NCI-H748 treated with DMSO at 0.1 percent for 48 hours (cell line): ENCODE measurements around the gene ZNF500.
"Not testable (repeated sequence)": the region's sequence is repeated elsewhere in the genome, so short reads cannot be mapped to it uniquely, and the experiment has no call there.

Experiments used
- DNase-seq: peaks from one replicate; lab custom pipeline; 2025; lab: John Stamatoyannopoulos, UW

Gene ZNF500

DNA sequence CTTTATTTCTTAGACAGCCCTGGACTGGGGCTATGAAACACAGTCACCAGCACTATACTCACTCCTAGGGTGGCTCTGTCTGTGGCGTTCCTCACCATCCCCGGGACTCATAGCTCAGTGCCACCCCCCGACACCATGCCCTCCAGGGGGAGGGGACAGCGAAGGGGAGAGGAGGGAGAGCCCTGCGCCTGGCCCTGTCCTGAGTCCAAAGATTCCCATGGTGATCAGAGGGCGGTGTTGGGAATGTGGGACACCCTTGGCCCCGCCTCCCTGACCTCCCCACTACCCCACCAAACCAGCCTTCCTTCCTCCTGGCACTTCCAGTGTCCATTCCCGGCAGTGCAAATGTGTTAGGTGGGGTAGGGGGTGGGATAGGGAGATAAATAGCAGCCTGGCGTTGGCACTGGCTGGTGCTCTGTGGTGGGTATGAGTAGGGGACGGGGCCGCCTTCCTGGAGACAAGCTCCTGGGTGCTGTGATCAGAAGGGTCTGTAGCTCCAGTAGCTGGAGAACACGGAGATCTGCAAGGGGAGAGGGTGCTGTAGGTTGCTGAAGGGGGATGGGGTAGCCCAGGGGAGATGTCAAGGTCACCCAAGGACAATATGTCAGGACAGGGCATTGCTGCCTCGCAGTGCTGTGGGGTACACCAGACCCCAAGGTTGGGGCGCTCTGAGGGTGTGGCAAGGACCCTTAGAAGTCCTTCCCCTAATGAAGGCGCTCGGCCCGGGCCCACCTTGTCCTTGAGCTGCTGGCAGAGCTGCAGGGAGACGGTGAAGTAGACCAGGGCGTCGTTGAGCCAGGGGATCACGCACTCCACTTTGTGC is 30.2 kb upstream of the ZNF500 start:
- DNase-seq: no peak

DNA sequence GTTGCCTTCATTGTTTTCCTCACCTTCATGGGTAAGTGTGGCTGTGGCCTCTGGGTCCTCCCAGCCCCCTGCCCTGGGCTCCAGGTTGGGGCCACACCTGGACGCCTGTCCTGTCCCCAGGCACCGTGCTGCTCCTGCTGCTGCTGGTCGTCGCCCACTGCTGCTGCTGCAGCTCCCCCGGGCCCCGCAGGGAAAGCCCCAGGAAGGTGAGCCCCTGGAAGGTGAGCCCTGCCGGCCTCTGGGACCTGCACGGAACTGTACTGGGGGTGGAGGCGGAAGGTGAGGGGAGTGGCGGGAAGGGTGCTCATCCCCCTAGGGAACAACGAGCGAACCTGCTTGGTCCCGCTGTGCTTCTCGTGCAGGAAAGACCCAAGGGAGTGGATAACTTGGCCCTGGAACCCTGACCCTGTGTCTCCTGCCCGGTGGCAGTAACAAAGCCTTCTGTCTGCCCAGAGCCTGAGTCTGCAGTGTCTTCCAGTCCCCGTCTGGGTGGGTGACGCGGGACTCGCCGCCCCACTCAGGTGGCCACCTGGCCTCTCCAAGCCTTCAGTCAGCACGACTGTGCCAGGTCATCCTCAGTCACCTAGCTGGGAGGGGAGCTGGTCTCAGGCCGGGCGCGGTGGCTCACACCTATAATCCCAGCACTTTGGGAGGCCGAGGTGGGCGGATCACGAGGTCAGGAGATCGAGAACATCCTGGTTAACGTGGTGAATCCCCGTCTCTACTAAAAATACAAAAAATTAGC is 29.0 kb upstream of the ZNF500 start:
- no peak for DNase-seq

DNA sequence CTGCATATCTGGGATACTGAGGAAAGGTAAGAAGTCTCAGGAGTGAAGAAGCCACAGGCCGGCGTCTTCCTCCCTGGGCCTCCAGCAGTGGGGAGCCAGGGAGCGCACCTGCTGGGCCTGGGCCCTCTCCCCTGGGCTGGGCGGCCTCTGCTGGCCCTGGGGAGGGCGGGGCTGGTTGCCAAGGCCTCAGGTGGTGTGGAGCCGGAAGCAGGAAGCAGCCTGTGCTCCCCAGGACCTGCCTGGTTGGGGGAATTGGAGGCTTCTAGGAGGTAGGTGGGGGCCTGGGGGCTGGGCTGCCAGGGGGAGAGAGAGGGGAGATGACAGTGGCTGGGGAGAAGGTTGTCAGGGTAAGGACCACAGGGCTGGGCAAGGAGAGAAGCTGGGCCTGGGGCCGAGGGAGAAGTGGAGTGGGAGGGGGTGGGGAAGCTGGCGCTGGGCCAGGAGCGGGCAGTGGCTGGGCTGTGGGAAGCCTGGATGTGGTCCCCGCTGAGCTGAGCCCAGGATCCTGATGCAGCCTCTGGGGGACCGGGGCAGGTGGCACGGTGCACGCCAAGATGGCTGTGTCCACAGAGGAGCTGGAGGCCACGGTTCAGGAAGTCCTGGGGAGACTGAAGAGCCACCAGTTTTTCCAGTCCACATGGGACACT is 28.3 kb upstream of the ZNF500 start, which contains the start of gene SMIM22:
Gene SMIM22, plus strand, starts transcription at position 189 of the 647 bp plus-strand sequence. Its CDS starts 366 bp downstream, at position 555.
- peak; percentile 41 for DNase-seq

DNA sequence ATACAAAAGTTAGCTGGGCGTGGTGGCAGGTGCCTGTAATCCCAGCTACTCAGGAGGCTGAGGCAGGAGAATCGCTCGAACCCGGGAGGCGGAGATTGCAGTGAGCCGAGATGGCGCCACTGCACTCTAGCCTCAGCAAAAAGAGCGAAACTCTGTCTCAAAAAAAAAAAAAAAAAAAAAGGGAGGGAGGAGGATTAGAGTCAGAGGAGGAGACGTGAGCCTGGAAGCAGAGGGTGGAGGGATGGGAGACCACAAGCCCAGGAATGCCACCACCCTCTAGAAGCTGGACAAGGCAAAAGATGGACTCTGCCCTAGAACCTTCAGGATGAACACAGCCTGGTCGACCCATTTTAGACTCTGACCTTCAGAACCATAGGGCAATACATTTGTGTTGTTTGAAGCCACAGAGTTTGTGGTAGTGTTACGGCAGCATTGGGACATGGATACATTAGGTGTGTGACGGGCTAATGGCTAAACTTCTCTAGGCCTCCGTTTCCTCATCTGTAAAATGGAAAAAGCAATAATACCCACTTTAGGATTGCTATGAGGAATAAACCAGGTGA is 26.1 kb upstream of the ZNF500 start:
- no peak for DNase-seq

DNA sequence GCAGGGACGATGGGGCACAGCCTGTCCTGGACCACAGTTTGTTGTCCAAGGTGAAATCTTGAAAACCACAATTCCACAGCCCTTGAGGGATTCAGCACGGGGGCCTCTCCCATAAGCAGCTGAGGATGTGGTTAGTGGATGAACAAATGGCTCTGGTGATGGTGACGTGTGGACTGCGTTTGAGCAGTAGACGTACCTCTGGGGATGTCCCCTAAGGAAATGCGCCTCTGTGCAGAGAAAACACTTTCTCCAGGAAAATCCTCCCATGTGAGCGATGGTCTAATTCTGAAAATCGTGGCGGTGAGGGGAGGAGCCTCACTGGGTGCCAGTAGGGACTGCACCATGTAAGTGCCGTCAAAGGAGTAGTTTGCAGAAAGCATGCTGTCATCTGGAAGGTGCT is 23.9 kb upstream of the ZNF500 start:
- no peak for DNase-seq

DNA sequence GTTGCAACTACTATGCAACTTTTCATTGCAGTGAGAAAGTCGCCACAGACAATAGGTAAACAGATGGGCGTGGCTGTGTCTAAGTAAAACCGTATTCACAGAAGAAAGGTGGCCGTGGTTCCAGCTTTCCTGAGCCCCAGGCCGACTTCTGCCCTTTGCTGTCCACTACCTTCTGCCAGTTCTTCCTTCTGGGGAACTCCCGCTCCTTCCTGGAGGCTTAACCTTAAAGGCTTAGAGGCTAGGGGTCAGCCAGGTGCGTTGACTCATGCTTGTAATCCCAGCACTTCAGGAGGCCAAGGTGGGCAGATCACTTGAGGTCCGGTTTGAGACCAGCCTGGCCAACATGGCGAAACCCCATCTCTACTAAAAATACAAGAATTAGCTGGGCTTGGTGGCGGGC is 23.3 kb upstream of the ZNF500 start:
- DNase-seq: no peak

DNA sequence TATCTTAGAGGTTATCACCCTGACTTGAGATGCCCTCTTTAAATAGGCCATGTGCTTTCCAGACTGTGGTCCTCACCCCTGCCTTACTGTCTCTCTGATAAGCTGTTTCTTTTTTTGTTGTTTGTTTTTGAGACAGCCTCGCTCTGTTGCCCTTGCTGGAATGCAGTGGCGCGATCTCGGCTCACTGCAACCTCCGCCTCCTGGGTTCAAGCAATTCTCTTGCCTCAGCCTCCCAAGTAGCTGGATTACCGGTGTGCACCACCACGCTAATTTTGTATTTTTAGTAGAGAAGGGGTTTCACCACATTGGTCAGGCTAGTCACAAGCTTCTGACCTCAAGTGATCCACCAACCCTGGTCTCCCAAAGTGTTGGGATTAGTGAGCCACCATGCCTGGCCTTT is 21.9 kb upstream of the ZNF500 start:
- no peak for DNase-seq

DNA sequence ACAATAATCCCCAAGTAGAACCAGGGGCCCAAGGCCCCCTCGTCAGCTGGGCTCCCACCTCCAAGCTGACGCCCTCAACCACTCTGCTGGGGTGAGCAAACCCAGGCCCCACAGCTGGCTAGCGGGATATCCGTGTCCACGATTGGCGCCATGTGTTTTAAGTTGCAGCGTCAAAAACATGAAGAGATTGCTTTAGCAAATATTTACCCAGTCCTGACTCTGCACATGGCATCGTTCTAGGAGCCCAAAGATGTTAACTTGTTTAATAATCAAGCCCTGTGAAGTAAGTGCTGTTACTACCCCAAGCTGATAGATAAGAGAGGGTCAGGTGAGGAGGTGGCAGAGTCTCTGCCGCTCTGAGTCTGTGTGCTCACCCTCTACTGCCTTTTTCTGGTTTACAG is 21.5 kb upstream of the ZNF500 start:
- DNase-seq: no peak

DNA sequence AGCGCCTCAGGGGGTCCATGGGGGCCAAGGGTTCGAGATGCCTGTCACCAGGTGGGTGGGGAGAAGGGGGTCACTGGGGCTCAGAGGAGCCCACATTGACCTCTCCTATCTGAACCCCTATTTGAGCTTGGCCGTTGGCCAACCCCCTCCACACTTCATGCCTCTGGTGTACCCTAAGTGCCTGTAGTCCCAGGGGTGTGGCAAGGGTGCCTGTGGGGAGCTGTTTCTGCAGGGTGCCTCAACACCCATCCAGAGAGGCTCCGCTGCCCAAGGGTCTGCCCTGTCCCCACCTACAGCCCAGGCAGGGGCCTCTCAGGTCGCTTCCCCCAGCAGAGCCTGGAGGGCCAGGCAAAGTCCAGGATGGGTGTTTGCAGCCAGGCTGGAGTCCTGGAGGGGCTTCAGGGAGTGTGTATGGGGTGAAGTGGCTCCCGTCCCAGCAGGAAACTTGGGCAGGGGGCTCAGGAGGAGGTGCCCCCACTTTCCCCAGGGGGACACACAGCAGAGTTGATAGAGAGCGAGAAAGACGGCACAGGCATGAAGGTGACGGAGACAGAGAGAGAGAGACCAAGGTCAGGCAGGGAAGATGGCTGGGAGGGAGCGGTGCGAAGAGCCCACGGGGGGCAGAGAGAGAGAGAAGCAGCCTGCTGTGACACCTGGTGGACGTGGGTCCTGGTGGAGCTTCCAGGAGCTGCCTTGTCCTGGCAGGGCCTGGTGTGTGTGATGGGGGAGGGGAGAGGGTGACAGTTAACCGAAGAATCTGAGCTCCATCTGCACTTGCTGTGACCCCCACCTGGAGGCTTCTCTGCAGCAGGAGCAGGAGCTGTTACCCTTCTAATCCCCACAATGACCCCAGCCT is 20.9 kb upstream of the ZNF500 start, which contains the start of gene SEPTIN12:
Gene SEPTIN12, minus strand, starts transcription at position 719 of the 856 bp plus-strand sequence. Its CDS starts 700 bp downstream, at position 19.
- no peak for DNase-seq

DNA sequence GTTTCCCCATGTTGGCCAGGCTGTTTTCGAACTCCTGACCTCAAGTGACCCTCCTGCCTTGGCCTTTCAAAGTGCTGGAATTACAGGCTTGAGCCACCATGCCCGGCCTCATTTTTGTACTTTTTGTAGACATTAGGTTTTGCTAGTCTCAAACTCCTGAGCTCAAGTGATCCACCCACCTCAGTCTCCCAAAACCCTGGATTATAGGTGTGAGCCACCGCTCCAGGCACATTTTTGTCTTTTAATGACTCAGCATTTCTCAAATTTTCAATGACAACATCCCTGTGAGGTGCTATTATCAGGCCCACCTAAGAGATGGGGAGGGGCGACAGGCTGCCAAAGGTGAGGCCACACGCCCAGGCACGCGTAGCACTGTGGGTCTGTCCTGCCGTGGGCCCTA is 20.1 kb upstream of the ZNF500 start:
- no peak for DNase-seq

DNA sequence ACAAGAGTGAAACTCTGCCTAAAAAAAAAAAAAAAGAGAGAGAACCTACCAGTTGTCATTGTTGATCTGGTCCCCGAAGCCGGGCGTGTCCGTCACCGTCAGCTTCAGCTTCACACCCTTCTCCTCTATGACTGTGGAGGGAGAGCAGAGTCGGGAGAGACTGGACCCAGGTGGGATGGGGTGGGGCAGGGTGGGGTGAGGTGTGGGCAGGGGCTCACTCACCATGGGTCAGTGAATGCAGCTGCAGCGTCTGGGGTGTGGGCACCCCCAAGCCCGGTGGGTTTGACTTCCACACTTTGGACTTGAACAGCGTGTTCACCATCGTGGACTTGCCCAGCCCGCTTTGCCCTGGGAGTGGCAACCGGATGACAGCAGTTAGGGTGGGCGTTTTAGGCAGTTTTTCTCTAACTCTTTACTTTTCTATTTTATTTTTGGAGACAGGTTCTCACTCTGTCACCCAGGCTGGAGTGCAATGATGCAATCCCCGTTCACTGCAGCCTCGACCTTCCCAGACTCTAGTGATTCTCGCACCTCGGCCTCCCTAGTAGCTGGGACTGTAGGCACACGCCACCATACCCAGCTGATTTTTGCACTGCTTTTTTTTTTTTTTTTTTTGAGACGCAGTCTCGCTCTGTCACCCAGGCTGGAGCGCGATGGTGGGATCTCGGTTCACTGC is 18.9 kb upstream of the ZNF500 start:
- no peak for DNase-seq

DNA sequence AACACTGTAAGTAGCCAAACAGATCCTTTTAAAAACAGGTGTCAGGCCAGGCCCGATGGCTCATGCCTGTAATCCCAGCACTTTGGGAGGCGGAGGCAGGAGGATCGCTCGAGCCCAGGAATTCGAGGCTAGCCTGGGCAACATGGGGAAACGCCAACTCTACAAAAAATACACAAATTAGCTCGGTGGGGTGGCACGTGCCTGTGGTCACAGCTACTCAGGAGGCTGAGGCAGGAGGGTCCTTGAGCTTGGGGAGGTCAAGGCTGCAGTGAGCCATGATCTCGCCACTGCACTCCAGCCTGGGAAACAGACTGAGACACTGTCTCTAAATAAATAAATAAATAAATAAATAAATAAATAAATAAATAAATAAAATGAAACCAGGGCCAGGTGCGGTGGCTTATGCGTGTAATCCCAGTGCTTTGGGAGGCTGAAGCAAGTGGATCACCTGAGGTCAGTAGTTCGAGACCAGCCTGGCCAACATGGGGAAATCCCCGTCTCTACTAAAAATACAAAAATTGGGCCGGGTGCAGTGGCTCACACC is 17.6 kb upstream of the ZNF500 start:
- not testable (repeated sequence) for DNase-seq

DNA sequence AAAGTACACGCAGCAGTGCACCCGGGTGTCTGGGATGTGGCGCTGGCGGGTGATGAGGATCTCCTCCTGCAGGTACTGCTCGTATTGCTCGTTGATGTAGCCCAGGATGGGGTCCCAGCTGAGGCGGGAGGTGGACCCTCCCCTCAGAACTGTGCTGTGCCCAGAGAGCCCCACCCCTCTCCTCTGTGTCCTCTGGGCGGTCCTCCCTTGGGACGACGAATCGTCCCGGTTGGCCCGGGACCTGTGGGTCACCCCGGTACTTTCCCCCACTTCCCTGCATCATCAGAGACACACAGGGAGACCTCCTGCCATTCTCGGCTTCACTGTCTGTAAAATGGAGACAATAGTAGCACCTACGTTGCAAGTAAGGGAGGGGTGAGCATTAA is 17.0 kb upstream of the ZNF500 start:
- DNase-seq: no peak

DNA sequence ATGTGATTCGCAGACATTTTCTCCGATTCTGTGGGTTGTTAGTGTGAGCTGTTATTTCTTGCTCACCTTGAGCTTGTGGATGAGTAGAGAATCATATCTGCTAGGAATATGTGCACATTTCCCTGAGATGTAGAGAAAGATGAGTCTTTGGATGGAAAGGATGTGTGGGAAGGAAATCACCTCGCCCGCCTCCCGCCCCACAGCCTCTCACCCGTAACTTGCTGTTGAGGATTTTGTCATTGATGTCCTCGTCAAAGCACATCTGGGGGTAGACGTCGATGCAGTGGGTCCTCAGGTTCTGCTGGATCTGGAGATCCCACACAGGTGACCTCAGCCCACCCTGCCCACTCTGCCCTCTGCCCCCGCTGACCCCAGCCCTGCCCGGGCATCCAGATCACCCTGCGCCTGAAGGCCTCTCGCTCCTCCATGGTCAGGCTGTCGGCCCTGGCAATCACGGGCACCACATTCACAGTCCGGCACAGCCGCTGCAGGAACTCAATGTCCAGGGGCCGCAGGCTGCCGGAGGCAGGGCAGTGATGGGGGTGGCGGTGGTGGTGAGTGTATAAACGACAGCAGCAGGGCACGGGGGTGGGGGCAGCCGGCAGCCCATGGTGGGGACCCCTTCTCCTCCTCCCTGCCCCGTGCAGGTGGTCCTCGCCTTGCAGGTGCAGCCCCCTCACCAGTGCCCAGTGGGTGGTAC is 16.4 kb upstream of the ZNF500 start:
- no peak for DNase-seq

DNA sequence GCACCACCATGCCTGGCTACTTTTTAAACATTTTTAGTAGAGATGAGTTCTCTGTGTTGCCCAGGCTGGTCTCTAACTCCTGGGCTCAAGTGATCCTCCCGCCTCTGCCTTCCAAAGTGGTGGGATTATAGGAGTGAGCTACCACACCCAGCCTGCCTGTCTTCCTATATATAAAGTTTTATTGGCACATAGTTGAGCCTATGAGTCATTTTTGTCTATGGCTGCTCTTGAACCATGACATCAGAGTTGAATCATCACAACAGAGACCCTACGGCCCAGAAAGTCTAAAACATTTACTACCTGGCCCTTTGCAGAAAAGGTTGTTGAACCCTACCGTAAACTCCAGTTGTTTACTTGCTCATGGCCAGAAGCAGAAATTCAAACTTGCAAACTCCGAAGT is 13.3 kb upstream of the ZNF500 start:
- DNase-seq: no peak

DNA sequence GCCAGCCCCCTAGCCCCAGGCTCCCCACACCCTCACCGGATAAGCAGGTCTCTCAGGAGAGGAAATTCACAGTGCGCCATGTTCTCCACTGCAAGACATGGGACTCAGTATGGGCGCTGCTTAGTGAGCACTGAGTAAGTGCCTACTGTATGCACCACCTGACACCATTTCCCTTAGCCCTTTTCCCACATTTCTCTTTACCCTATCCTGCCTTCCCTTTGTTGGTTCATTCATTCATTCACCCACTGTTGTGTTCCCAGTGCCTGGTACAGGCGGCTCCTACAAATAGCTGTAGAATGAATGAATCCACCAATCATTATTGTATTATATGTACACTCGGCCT is 11.1 kb upstream of the ZNF500 start:
- no peak for DNase-seq

DNA sequence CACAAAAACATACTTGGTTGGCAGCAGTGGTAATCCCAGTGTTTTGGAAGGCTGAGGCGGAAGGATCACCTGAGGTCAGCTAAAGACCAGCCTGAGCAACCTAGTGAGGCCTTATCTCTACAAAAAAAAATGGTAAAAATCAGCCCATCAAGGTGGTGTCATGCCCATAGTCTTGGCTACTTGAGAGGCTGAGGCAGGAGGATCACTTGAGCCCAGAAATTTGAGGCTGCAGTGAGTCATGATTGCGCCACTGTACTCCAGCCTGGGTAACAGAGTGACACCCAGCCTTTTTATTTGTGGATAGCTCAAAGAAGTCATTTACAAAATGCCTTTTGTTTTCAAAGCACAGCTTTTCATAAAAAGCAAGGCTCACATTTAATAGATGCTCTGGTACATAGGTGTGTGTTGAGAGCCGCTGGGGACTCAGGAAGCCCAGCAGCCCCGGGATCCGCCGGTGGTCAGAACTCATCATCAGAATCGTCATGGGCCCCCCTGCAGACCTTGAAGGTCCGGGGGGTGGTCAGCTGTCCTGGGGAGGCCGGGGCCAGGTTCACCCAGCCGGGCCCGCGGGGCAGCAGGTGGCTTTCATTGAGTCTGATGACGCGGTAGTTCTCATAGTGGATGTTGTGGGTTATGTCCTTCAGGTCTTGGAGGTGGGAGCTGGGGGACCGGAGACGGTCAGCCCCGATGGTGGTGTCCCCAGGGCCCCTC is 10.5 kb upstream of the ZNF500 start:
- no peak for DNase-seq

DNA sequence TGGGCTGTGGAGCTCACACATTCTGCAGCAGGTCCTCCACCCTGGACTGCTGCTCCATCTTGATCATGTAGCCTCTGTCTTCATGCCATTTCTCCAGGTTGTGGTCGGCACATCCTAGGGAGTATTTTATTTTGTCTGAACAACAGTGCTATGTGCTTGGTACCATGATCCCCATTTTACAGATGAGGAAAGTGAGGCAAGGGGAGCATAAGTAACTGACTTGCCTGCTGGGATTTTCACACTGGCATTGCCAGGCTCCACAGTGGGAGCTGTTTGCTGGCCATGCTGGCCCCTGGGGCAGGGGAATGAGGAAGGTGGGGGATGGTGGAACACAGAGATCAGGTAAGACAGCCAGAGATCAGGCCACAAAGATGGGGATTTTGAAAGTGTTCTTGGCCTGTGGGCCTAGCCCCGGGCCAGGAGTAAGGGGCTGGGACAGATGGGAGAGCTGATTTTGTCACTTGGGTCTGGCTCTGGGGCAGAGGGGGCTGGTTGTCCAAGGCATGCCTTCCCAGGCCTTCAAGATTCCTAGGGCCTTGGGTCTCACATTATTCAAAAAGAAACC is 9.3 kb upstream of the ZNF500 start:
- no peak for DNase-seq

DNA sequence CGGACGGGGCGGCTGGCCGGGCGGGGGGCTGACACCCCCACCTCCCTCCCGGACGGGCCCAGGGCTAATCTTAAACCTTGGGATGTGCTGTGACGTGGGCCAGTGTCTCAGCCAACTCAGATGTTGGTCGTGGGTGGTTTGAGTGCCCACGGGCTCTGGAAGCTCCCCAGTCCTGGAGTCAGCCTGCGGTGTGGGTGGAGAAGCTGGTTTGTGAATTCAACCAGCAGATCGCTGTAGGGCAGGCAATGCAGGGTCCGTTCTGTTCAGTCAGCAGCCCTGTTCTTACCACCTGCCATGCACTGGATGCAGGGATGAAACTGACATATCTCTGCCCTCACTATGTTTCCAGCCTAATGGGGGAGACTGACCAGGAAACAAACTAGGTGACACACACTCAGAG is 8.0 kb upstream of the ZNF500 start:
- no peak for DNase-seq
